ENCODE results near the gene SHB.

- TF ChIP-seq CTCF (IDR thresholded peaks at IDR 0.05) (no peak), POLR2AphosphoS5 (IDR thresholded peaks at IDR 0.05) (no peak), POLR2A (IDR thresholded peaks at IDR 0.05) (no peak), EP300 (IDR thresholded peaks at IDR 0.05) (no peak)
These were observed 115.7 kb downstream of the SHB start for GRCh38 chr9:37953206-37953774.
